Activated T-cell treated with anti-CD3 and anti-CD28 coated beads, Interleukin-2, amount 50 U/mL, for 48 hours (primary cell): ENCODE measurements around the gene FAM3C.

Source experiments
- DNase-seq, 2 experiments: peaks; one replicate each; pipeline ENCODE4 v3.0.0-alpha.2; 2020

FAM3C gene

DNA sequence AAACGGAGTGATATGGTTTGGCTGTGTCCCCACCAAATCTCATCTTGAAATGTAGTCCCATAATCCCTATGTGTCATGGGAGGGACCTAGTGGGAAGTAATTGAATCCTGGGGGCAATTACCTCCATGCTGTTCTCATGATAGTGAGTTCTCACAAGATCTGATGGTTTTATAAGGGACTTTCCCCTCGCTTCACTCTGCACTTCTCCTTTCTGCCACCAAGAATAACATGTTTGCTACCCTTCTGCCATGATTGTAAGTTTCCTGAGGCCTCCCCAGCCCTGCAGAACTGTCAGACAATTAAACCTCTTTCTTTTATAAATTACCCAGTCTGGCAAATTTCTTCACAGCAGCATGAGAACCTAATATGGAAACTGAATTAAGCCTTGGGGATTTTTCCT, 19.1 kb downstream of the FAM3C start:
- DNase-seq, result no peak

DNA sequence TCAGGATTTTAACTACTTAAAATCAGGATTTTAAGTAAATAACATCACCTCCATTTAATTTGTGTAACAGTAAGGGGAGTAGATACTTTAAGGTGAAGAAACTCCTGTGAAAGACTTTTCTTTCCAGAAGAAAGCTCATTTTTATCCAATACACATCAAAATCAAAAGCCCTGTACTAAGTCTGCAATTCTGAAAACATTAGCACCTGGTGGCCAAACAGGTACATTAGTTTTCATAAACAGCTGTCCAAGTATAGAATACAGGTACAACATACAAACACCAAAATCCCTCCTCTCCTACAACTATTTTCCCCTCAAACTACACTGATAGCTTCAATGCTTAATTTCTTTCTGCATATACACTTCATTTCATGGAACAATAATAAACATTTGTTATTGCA, 22.9 kb downstream of the FAM3C start:
- no peak for DNase-seq

GRCh38 chr7:121372376-121373010, 23.6 kb downstream of the FAM3C start:
- DNase-seq, result no peak

GRCh38 chr7:121371883-121372282, 24.2 kb downstream of the FAM3C start:
- DNase-seq, result no peak

GRCh38 chr7:121371367-121371766, 24.7 kb downstream of the FAM3C start:
- DNase-seq, result no peak

DNA sequence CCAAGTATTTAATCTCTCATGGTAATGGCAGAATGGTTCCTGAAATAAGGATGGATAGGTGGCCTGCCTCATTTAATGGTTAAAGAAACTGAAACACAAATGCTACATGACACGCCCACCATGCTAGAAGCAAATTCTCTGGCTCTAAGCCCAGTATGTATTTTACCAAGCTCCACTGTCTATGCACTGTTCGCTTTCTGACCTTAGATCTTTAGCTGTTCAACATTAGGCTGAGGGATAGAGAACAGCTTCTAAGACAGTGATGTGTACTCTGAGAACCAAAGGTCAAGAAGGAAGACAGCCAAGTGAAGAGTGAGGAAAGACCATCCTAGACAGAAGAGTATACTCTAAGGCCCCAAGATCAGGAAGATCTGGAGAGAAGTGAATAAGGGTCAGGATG, 26.6 kb downstream of the FAM3C start:
- DNase-seq, result no peak

DNA sequence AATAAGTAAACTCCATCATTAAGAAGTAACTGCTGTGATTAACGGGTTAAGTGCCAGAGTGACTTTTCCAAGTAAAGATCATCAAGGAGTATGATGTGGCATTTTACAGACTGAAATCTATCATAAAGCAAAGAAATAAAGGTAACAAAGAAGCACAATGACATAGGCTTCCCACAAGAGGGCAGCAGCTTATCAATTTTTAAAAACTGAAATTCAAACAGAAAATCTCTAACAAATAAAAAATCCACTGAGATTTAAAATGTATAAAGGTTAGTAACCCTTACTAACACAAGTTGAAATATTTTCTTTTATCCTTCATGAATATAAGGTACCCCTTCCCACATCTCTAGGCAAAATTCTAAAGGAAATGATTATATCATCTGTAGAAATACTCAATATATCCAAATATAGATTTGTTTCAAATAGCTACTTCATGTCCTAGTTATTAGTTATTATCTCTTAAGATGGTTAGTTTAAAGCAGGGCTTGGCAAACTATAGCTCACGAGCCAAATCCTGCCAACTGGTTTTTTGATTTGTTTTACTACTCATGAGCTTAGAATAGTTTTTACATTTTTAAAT, 29.2 kb downstream of the FAM3C start:
- no peak for DNase-seq

DNA sequence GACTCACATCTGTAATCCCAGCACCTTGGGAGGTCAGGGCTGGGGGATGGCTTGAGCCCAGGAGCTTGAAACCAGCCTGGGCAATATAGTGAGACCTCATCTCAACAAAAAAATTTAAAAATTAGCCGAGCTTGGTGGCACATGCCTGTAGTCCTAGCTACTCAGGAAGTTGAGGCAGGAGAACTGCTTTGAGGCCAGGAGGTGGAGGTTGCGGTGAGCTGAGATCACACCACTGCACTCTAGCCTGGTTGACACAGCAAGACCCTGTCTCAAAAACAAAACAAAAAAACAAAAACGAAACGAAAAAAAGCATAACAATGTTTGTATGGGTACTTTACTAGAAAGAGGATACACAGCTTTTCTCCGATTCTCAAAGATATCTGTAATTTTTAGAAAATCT, 35.5 kb downstream of the FAM3C start:
- DNase-seq, result no peak

DNA sequence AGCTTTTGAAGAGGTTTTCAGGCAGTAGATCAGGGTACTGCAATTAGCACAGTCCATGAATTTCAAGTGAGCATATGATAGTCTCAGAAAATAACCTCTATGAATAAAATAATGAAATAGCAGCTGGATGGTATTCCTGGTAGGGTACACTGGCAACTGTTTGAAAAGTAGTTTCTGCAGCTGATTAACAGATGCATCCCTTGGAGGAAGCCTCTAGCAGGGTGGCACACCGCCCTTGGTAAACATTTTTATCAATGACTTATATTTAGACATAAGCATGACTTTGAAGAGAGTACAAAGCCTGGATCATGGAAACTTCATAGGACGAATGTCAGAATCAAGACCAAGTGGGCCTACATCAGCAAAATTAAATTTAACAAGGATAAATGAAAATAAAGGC, 40.5 kb downstream of the FAM3C start:
- no peak for DNase-seq

DNA sequence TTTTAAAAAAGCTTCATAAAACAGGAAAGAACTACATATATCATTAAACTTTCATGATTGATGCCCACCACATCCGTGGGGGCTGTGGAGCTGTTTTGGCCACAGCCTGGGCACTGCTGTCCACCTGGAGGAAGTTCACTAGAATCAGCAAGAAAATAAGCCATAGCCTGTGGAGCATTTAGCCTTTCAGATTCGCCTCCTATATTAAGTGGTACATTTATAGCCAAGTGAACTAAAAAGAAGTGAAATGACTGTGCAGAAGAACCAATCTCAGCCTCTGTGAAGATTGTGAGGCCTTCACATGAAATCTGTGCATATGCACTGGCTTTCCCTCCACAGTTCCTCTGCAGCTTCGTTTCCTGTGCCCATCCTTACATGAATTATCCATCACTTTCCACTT, 43.8 kb downstream of the FAM3C start:
- no peak for DNase-seq

GRCh38 chr7:121351682-121352081, 44.4 kb downstream of the FAM3C start:
- DNase-seq, result no peak

DNA sequence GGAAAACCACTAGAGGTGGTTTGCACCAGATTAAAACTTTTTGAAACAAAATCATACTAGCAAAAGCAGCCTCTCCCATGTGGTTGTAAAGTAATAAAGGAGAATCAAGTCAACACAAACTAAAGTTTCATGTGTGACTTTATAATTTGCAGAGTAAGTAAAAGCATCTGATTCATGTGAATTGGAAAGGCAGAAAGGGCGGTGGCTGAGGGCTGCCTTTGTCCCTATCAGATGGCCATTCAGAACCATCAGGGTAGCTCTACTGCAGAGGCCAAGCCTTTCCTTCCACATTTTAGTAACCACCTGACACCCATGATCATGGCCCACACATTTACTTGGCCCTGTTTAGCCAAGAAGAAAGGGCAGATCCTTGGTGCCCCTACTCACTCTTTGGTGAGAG, 51.6 kb downstream of the FAM3C start:
- DNase-seq, result no peak

DNA sequence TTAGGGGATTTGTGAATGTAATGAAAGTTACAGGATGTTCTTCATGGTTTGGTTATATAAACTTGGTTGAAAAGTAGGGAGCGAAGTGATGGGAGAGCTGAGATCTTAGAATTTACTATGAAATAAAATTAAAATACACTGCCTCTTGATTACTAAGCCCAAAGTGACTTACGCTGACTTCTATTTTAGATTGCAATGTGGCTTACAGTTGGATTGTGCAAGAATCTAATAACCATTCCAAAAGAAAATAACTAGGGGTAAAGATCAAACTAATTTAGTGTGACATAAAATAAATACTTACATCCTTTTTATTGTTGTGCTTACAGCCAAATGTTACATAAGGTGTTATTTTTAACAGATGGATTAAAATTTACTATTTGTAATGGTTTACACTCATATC, 52.0 kb downstream of the FAM3C start:
- DNase-seq, result no peak

DNA sequence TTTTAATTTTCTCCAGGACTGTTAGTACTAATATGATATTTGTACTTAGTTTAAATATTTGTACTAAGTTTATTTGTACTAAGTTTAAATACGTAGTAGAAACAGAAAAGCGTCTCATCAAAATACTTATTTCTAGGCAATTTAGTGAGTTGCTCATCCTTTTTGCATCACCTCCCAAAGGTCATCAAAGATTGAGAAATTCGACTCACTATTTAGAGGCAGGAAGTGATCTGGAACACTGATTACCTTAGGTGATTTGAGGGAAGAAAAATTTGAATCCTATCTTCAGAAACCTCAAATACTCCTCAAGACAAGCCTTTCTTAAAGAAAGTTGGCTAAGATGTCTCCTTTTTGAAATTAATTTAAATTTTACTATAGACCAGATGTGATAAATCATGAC, 52.8 kb downstream of the FAM3C start:
- no peak for DNase-seq

DNA sequence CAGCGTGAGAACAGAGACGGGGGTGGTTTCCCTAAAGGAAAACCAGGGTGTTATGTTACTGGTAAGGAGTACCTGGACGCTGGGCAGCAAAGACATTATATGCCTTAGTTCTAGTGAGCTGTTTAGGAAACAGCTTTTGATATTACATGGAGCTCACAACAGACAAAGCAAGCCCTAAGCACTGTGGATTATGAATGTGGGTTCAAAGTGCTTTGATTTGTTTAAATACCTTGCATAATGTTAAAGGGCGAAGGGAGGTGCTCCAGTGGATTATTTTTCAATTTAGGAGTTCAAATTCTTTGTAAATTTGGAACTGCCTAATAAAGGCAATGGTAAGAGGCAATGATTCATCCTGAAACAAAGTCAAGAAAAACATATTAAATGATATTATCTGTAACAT, 53.5 kb downstream of the FAM3C start:
- no peak for DNase-seq

GRCh38 chr7:121341933-121342332, 54.2 kb downstream of the FAM3C start:
- no peak for DNase-seq

GRCh38 chr7:121339082-121339481, 57.0 kb downstream of the FAM3C start:
- DNase-seq, result no peak

DNA sequence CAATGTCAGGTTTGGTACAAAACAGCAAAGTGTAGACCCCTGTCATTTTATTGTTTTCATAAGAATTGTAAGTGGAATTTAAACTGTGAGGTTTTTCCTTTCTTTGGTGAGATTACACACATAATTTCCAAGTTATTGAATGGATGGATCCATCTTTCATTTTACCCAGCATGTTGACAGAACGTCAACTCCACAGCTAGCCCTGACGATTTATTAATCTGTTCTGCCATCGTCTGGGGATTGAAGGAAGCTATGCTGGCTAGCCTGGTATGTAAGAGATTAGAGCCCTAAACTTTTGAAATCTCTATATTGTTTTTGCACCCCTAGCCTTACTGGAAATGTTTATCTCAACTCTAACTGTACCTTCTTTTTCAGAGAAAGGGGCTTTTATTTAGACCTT, 58.7 kb downstream of the FAM3C start:
- DNase-seq, result no peak

GRCh38 chr7:121336579-121336978, 59.5 kb downstream of the FAM3C start:
- no peak for DNase-seq

DNA sequence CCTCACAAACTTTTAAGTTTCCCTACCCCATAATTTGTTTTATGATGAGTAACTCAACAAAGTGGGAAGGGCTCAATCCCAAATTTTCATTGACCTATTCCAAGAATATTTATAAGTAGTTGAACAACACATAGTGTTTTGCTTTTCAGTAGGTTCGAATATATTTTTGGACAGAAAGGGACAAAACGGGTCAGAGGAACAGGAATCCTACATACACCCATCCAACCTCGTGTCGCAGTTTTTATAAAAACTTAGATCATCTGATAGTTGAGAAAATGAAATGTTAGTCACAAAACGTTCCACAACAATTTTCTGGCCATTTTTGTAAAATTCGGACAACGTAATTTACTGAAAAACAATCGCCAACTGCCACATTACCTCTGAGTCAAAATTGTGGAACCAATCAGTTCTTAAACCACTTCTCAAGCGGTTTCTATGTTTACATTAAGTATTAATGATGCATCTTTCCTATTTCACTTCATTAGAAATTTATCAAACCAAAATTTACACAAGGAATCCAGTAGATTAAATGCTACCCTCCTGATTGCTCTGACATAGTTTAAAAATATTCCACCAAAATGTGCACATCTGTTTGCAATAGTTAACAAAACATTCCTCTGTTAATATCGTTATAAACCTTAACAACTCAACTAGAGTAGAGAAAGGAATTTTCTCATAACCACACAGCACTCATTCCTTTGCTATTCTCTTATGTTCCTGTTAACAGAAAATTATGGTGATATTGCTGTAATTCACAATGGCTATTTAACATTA, 61.0 kb downstream of the FAM3C start:
- no peak for DNase-seq

GRCh38 chr7:121334376-121334775, 61.7 kb downstream of the FAM3C start:
- DNase-seq, result no peak

GRCh38 chr7:121331574-121331973, 64.5 kb downstream of the FAM3C start:
- no peak for DNase-seq

GRCh38 chr7:121331048-121331447, 65.1 kb downstream of the FAM3C start:
- no peak for DNase-seq

- DNase-seq, result peak; percentile 22 to 24
Measured at GRCh38 chr7:121330053-121330833, 65.9 kb downstream of the FAM3C start.
